IPS-NIHi11 (cell line): ENCODE results near the gene NUAK1.
A peak's percentile ranks its signal among the peaks of the same experiment; 100 is the strongest.

Experiments
- DNase-seq: peaks from one replicate; pipeline ENCODE4 v3.0.0; 2012; ENCODE audit warnings: mixed read lengths, low spot score

Gene NUAK1

DNA sequence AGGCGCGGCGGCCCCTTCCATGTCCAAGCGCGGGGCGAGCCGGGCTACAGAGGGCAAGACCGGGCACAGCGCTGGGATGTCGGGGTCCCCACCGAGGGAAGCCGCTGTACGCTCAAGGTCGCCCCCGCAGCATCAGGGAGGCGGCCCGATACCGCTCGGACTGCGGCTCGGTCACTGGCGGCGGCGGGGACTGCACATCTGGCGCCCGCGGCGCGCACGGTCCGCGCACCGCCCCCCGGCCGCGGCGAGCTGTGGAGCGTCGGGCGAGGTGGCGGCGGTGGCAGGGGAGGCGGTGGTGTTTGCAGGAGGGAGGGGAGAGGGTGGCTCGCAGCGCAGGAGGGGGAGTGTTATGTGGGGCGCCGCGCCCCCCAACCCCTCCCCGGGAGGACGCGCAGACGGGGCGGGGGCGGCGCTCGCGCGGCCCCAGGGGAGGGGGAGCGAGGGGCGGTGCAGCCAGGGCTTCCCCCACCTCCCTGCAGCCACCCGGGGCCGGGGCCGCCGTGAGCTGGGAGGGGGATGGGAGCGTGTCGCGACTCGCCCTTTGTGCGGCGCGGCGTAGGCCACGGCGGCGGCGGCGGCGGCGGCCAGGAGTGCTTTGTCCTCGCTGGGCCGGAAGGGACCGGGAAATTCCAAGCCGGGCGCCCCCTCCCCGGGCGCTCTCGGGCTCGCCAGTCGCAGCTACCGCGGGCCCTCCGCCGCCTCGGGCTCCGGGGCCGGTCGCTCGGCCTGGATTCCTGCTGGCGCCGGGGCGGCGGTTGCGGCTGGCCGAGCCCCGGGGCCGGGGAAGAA is at the start of gene NUAK1:
TSS of gene NUAK1 (minus strand) at position 322 of the 789 bp plus-strand sequence. CDS start at position 21, 301 bp downstream.
- DNase-seq: peak; percentile 78

DNA sequence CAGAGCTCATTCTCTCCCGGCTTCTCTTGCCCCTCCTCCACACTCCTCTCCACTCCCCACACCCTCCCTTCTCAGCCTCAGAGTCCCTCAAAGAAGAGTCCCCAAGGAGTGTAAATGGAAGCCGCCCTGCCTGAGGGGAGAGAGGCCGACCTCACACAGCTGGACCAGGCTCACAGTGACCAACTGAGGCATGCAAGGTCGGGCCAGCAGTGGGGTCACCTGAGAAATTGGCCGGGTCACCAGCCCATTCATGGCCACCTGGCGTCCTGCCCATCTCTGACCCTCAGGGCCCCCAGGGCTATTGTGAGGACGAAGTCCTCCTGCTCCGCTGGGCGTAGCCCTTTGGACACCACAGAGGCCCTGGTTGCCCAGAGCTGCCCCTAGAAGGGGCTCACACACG is 49.5 kb upstream of the NUAK1 start:
- DNase-seq: peak; percentile 28

DNA sequence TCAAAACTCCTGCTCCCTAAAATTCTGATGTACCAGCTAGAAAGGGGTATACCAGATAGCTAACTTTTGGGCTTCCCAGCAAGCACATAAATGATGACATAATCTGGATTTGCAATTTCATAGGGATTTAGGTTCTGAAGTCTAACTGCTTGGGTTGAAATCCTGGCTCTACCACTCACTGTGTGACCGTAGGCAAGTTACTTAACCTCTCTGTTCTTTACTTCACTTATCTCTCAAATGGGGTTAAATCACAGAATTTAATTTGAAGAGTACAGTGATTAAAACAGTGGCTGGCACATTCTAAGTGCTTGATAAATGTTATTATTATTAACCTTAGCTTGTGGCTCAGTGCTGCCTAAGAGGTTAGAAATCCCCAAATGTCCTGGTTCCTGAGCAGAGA is 49.1 kb upstream of the NUAK1 start:
- DNase-seq: no peak

DNA sequence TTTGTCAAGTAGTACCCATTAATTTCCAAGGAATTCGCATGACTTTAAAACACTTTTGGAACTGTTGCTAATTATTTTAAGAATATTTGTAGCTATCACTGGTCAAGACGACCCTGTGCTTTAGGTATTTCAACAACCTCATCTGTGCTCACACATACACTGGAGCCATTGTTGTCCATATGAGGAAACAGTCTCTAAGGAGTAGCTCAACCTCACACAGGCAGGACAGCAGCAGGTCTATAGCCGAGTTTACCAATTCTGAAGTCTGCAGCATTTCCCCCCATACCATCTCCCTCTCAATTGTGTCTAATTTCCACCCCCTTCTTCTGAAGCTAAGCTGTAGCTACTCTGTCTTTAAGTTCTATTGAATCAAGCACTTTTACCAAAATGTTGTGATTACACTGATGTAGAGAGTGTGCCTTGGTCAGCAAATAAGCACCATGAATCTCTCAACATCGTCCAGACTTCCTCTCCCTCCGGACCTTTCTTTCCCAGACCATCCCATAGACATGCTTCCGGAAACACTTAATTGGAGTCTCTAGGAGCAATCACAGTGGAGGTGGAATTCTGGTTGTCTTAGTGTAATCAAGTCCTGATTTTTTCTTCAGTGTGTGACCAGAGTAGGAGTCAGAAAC is 48.5 kb upstream of the NUAK1 start:
- DNase-seq: no peak

DNA sequence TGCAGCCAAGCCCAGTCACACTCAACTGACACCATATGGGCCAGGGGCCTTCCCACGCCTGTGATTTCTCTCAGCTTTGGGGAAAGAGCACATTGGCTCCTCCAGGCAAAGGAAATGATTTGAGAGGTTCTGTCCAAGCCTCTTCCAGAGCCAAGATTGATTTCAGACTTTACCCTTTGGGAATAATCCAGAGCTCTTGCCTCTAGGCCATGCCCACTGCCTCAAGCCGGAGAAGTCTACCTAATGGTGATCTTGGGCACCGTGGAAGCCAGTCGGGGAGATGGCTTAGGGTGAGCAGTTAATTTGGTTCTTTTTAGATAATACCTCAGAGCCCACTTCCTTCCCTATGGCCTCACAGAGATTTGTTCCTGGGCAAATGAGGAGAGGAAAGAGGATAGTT is 45.0 kb upstream of the NUAK1 start:
- DNase-seq: no peak

DNA sequence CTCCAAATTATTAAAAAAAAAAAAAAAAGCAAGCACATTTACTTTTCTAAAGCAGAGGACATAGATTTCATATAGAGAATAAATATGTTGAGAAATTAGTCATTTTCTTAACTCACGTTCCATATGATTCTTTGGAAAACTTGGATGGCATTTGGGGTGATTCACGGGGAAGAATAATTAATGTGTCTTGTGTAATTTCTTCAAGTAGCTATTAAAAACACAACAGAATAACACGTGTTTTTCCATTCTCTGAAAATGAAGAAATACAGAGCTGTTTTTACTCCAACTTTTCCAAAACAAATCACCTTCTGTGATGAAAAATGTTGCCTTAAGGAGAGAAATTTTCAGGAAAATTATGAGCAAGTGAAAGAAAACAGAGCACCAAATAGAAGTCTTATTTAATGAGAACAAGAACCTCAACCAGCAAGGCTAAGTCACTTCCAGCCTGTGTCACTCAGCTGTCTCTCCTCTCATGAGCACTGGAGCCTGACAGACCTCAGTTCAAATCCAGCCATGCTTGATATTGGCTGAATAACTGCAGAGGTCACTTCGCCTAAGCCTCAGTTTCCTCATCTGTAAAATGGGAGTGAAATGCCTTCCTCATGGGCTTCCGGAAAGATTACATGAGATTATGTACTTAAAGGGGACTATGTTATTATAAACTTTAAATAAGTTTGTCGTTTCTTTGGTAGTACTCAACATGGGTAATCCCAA is 42.8 kb upstream of the NUAK1 start:
- no peak for DNase-seq

DNA sequence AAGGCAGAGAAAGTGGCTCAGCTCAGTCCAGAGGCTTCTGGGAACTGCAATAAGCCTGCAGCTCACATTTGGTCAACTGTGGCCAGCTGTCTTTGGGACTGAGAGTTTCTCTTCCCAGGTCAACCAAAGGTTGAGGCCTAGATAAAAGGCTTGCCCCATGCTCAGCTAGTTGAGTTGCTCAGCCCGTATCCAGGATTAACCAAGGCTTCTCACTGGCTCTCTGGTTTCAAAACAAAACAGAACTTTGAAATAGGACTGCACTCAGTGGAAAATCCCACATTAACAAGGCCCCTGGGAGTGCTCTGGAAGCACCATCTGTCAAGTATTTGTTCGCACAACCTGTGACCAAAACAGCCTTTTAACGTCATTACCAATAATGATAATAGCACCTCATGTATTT is 40.3 kb upstream of the NUAK1 start:
- DNase-seq: no peak

DNA sequence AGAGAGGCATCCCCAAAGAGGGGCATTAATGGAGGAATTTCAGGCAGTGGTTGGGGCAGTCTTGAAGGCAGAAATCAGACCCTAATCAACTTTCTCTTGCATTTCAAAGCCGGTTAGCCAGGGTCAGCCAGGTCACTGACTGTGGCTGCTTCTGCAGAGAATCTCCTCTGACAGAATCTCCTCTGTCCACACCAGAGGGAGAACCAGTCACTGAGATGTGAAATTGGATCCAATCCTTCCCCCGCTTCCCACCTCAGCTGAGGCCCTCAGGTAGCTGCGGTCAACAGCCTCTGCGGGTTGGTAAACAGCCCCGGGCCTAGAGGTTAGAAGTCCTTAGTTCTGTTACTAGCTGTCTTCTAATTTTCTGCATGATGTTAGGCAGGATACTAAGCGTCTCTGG is 39.8 kb upstream of the NUAK1 start:
- peak; percentile 21 for DNase-seq

DNA sequence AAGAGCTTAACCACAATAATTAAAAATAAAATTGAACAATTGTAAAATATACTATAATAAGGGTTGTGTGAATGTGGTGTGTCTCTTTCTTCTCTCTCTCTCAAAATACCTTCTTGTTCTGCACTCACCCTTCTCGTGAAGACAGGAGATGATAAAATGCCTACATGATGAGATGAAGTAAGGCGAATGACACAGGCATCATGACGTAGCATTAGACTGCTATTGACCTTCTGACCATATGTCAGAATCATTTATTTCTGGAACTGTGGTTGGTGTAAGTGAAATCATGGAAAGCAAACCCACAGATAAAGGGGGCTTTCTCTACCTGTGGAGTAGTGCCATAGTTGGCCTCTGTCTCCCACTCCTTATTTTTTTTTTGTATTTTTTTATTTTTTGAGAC is 37.8 kb upstream of the NUAK1 start:
- DNase-seq: no peak

DNA sequence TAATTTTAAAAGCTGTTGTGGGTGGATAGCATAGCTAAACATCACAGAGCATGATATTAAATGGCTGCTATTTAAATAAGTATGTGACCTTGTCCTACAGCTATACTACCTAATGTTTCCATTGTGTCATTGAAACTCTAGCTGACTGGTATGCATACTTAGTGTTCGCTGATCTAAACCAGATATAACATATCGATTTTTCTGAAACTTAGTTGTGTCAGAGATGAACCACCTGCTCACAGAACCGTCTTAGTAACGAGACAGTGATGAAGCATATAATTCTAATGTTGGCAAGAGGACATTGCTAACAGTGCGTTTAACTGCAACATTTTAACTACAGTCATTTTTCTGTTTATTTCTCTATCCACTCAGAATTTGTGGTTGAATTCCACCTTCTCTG is 36.1 kb upstream of the NUAK1 start:
- DNase-seq: no peak

DNA sequence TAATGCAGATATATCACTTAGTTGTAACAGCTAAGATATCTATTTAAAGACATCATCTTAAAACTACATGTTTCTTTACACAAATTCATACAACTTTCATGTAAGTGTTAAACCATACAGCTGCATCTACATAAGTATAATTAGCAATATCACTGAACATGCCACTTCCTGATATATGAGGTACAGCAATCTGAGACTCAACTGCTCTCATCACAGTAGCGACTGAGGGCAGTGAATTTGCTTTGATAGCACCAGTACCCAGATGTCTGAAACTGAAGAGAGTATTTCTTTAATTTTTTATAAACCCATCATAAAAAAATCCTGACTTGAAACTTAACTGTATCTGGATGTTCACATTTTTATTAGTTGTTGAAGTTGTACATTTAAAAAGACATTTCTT is 34.7 kb upstream of the NUAK1 start:
- DNase-seq: no peak

DNA sequence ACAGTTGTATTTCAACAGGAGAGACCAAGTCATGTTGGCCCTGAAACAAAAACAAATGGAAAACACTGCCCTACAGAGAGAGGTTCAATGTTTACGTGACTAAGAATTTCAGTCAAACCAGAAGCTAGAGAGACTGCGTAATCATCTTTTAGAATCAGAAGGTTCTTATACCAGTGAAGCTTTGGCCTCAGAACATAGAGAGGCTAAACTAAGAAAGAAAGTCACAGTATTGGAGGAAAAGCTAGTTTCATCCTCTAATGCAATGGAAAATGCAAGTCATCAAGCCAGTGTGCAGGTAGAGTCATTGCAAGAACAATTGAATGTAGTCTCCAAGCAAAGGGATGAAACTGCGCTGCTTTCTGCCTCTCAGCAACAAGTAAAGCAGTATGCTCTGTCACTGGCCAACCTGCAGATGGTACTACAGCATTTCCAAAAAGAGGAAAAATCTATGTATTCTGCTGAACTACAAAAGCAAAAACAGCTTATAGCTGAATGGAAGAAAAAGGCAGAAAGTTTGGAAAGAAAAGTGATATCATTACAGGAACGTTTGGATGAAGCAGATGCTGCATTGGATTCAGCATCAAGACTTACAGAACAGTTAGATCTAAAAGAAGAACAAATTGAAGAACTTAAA is 32.5 kb upstream of the NUAK1 start:
- DNase-seq: no peak

DNA sequence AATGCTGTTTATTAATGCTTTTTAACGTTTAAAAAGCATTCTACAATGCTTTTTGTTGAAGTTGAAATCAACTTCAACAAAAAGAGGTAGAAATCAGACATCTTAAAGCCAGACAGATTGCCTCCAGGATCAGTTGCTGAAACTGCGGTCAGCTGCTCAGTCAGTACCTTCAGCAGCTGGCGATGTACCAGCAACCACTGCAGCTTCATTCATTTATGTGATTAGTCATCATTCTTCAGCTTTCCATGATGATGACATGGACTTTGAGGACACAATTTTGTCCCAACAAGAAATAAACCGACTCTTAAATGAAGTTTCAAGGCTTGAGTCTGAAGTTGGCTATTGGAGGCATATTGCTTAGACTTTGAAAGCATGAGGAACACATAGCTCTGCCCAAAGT is 31.5 kb upstream of the NUAK1 start:
- no peak for DNase-seq

DNA sequence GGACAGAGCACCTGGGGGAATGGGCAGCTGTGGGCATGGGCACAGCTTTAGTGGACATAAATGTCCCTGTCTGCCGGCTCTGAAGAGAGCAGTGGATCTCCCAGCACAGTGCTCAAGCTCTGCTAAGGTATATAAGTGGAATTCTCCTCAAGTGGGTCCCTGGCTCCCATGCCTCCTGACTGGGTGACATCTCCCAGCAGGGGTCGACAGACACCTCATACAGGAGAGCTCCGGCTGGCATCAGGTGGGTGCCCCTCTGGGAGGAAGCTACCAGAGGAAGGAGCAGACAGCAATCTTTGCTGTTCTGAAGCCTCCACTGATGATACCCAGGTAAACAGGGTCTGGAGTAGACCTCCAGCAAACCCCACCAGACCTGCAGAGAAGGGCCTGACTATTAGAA is 25.0 kb upstream of the NUAK1 start:
- no peak for DNase-seq

DNA sequence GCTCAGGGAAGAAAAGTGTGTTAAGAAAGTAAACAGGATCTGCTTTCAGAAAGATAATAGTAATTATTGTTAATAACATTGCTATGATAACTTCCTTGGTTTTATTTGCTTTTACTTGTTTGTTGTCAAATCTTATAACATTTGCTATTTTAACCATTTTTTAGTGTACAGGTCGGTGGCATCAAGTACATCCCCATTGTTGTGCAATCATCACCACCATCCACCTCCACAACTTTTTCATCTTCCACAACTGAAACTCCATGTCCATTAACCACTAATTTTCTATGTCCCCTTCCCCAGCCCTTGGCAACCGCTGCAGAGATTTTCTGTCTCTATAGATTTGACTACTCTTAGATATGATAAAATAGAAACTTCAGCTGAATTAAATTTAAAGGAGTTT is 22.7 kb upstream of the NUAK1 start:
- no peak for DNase-seq

DNA sequence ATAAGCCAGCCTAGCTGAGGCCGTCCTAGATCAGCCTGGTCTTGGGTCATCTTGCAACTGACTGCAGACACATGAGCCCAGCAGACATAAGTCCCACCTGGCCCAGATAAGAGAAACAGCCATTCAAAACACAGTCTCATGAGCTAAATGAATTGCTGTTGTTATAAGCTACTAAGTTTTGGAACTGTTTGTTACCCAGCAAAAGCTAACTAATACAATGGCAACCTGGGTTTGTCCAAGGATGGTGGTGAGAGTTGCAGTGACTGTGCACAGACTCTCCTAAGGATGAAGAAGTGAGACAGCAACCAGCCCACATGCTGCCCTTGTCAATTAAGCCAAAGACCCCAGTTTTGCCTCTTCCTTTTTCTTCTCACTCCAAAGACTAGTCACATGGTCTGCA is 22.2 kb upstream of the NUAK1 start:
- DNase-seq: no peak

DNA sequence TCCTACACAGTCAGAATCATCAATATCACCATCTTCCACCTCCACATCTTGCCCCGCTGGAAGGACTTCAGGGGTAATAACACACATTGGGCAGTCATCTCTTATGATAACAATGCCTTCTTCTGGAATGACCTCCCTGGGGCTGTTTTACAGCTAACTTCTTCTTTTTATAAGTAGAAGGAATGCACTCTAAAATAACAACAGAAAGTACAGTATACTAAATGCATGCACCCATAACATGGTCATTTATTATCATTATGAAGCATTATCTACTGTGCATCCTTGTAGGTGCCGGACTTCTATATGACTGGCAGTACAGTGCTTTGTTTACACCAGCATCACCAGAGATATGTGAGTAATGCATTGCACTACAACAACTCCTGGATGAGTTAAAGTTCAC is 19.0 kb upstream of the NUAK1 start:
- no peak for DNase-seq

DNA sequence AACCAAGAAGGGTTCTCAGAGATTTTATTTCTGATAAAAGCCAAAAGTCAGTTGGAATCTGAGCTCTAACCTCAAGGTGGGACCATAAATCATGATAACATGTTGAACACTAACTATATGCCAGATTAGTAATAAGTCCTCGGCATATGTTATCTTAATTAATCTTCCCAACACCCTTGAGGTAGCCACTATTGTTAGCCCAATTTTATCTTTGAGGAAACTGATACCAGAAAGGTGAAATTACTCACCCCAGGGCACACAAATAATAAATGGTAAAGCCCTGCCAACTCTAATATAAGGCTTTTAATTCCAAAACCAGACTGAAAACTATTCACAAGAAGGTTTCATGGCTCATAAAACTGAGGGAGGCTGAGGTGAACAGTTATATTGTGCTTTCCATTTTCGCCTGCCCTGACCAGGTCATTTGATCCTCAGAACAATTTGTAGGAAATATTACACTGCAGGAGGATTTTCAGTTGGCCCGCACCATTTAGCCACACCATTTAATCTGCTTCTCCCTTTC is 16.1 kb upstream of the NUAK1 start:
- DNase-seq: peak; percentile 13

DNA sequence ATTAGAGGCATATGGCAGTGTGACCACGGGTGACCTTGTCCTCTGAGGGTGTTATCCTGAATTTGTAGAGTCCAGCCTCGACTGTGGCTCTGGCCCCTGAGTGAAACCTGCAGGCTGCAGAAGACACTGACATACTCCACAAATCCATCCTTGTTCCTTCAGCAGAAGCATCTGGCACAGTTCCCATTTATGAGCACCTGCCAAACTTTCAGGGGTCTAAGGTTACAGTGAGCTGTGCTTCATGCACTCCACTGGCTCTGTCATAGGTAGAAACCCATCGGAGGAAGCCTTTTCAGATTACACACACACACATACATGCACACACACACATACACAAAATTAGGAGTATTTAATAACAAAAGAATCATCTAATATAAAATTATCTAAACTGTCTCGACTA is 13.6 kb upstream of the NUAK1 start:
- no peak for DNase-seq

DNA sequence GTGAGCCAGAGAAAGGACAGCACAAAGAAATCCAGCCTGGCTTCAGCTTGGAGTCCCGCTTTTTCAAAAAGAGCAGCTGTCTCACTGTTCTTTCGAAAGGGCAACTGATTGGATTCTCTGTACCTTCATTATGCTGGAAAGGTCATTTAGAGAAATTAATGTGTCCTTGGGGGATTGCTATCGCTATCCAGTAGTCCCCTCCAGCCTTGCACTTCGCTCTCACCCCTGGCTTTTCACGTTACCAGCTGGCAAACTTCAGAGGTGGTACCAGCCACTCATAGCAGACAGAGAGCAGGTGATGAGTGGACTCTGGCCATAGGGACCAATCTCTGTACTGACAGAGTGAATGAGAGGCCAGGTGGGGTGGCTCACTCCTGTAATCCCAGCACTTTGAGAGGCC is 11.8 kb upstream of the NUAK1 start:
- DNase-seq: no peak

DNA sequence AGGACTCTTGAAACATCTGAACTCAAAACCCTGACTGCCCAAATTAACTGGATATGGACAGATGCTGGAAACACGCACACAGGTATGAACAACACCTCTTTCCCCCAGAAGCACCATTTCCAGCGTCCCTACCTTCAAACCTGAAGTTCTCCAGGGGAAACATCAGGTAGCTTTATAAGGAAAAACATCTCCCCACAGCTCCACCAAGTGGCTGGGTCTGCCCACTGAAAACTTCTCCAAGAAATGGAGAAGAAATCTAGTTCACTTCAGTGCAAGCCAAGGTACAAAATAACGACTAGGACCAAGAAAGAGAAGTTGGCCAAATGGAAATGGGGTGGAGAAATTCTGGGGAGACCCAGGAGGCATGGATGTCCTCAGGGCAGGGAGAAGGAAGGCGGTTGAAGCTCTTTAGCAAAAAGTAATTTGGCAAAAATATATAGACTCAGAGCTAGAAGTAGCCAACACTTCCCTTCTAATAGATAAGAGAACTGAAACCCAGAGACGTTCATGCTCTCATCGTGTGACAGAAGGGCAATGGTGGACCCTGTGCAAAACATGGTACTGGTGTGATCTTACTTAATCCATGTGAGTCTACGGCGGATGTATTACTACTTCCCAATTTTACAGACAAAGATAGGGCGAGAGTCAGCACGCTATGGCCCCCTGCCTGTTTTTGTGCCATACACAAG is 10.5 kb upstream of the NUAK1 start:
- peak; percentile 45 for DNase-seq

DNA sequence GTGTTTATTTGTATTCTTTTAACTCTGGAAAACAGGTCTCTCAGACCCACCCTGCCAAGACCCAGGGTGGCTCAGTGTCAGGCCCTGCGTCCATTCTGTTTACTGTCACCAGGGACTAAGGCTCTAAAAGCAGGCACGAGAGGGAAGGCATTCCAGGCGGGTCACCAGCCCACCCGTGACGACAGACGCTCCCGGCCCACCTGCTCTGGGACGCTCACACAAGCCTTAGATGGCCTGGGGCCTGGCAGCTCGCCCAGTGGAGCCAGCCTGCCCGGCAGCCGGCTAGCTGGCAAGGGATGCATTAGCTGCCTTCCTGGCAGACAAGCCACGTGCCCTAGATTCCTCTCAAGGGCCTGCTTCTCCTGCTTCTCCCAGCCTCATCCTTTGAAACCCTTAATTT is 9.2 kb upstream of the NUAK1 start:
- DNase-seq: no peak
